ENCODE measurements around the gene DDX46.

The DDX46 gene

DNA sequence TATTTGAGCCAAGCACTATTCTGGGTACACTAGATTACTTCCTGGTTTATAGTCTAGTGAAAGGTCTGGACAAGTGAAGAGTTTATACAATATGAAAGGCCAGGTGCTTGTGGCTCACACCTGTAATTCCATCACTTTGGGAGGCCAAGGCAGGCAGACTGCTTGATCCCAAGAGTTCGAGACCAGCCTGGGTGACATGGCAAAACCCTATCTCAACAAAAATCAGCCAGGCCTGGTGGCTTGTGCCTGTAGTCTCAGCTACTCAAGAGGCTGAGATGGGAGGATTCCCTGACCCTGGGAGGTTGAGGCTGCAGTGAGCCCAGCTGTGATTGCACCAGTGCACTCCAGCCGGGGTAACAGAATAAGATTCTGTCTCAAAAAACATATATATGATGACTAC is 106.1 kb downstream of the DDX46 start:
- DNase-seq (ENCODE audit: extremely low spot score), result no peak
- TF ChIP-seq, protein P1, sequence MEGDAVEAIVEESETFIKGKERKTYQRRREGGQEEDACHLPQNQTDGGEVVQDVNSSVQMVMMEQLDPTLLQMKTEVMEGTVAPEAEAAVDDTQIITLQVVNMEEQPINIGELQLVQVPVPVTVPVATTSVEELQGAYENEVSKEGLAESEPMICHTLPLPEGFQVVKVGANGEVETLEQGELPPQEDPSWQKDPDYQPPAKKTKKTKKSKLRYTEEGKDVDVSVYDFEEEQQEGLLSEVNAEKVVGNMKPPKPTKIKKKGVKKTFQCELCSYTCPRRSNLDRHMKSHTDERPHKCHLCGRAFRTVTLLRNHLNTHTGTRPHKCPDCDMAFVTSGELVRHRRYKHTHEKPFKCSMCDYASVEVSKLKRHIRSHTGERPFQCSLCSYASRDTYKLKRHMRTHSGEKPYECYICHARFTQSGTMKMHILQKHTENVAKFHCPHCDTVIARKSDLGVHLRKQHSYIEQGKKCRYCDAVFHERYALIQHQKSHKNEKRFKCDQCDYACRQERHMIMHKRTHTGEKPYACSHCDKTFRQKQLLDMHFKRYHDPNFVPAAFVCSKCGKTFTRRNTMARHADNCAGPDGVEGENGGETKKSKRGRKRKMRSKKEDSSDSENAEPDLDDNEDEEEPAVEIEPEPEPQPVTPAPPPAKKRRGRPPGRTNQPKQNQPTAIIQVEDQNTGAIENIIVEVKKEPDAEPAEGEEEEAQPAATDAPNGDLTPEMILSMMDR (IDR thresholded peaks at IDR 0.05; ENCODE audit: control extremely low read depth, extremely low read depth, low read depth, missing control alignments), result no peak
- CTCF ChIA-PET, result interaction anchor here (0.9 to 2.8 kb wide), 6 partner anchors 9 to 39 kb away, joined by 3 to 6 read pairs (median 4); partner anchors contain the start of genes C5orf24 and TXNDC15
- POLR2A ChIA-PET, result interaction anchor here (0.5 to 0.6 kb wide), 2 partner anchors 42 to 498 kb away, joined by 3 read pairs; partner anchors contain the start of gene CDKL3

DNA sequence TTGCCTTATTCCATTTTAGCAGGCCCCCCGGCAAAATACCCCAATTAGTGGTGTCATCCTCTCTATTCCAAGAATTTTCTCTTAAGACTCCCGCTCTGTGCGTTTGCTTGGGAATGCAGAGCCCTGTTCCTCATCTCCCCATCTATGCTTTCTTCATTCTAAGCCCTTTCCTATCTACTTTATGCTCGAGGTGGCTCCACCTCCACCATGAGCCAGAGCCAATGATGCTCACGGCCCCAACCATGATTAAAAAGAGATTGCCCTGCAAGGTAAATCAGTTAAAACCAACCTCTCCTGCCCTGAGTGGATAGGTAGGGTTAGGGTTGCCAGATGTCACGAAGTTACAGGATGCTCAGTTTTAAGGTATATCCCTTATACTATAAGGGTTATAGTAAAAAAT is 114.9 kb downstream of the DDX46 start:
- ChIA-PET POLR2A (interaction anchor here (0.5 to 2.0 kb wide), 3 partner anchors 11 to 136 kb away, joined by 5 to 6 read pairs (median 5); partner anchors contain the start of gene C5orf24), CTCF (interaction anchor here (1.0 to 2.7 kb wide), 6 partner anchors 8 to 31 kb away, joined by 3 to 11 read pairs (median 4); partner anchors contain the start of gene PCBD2)
- no peak for DNase-seq (ENCODE audit: extremely low spot score)
- TF ChIP-seq, protein P1 (IDR thresholded peaks at IDR 0.05; ENCODE audit: control extremely low read depth, extremely low read depth, low read depth, missing control alignments), result no peak

DNA sequence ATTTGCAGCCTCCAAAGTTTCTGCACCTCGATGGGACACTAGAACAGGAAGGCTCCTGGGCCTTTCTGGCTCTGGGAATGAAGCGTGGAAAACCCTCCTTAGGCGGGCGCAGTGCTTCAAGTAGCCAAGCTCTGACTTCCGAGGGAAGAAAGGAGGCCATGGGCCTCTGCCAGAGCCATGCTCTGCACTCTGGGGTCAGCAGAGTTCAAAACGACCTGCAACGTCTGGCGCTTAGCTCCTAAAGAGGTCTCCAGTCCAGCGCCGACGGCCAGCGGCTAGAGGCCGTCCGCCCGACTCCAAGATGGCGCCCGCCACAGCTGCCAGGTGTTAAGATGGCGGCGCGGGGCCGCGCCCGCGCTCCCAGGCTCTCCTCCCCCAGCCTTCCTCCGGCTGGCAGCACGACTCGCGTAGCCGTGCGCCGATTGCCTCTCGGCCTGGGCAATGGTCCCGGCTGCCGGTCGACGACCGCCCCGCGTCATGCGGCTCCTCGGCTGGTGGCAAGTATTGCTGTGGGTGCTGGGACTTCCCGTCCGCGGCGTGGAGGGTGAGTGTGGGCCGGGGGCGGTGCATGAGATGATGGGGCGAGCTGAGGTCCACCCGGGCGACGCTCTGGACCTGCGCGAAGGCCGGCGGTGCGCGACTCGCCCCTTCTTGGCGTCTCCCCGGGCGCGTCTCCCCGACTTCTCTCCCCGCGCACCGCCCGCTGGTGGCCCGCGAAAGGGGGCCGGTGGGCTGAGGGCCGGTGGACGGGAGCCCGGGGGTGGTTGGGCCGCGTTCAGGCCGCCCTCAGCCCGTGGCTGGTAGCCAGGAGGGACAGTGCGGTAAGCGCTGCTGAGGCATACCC is 115.6 kb downstream of the DDX46 start, which contains the start of gene TXNDC15:
Gene TXNDC15, plus strand, starts transcription at position 385 of the 844 bp plus-strand sequence. Its CDS starts 57 bp downstream, at position 442.
- ChIA-PET POLR2A (interaction anchor here (0.5 to 2.0 kb wide), 3 partner anchors 11 to 137 kb away, joined by 5 to 6 read pairs (median 5); partner anchors contain the start of gene C5orf24), CTCF (interaction anchor here (1.0 to 2.7 kb wide), 4 partner anchors 9 to 30 kb away, joined by 3 to 11 read pairs (median 6); partner anchors contain the start of gene PCBD2)
- TF ChIP-seq, protein P1 (IDR thresholded peaks at IDR 0.05; ENCODE audit: control extremely low read depth, extremely low read depth, low read depth, missing control alignments), result no peak
- DNase-seq (ENCODE audit: extremely low spot score), result peak; percentile 91

DNA sequence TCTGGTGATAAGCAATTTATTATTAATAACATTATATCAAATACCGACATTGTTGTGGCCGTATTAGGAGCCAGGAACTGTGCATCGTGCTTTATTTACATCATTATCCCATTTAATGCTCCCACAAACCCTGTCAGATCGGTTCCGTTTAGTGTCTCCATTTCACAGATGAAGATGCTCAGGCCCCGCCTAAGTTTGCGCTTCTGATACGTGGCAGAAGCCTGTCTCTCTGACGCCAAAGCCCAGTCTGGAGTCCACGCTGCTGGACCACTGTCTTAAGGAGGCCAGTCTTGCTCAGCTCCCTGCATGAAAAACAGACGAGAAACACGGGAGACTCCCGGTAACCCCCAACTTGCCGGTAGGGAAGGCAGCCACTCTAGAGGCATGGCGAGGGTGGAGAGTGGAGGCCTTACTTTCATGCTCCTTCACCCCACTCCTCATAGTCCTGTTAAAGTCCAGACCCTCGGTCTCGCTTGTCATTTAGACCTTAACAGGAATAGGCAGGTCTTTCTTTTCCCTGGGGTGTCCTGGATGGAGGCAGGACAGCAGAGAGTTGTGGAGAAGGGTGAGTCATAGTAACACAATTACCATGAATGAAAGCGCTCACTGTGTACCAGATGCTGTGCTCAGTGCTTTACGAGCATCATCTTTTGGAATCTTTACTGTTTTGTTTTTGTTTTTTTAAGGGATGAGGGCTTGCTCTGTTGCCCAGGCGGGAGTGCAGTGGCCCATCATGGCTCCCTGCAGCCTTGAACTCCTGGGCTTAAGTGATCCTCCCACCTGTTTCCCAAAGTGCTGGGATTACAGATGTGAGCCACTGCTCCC is 116.5 kb downstream of the DDX46 start:
- TF ChIP-seq, protein P1 (IDR thresholded peaks at IDR 0.05; ENCODE audit: control extremely low read depth, extremely low read depth, low read depth, missing control alignments), result no peak
- ChIA-PET POLR2A (no interaction called here), CTCF (interaction anchor here (2.7 kb wide), 1 partner anchor 29 kb away, joined by 9 read pairs; the partner anchor contains the start of gene PCBD2)
- DNase-seq (ENCODE audit: extremely low spot score), result peak; percentile 44

DNA sequence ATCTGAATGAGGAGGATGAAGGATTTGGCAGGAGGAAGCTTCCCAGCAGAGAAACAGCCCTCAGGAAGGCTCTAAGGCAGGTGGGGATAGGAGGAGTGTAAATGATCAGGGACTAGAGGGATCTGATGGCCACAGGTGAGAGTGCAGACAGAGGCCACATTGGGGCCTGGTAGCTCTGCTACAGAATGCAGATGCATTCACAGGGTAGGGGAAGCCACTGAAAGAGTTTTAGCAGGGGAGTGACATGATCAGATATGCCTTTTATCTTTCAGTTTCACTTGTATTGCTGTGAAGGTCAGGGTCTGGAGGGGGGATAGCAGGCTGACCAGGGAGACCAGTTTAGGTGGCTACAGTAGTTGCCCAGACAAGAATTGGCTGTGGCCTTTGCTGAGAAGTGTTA is 118.6 kb downstream of the DDX46 start:
- TF ChIP-seq, protein P1 (IDR thresholded peaks at IDR 0.05; ENCODE audit: control extremely low read depth, extremely low read depth, low read depth, missing control alignments), result no peak
- ChIA-PET CTCF (interaction anchor here (0.8 to 3.2 kb wide), 6 partner anchors 9 to 137 kb away, joined by 3 to 13 read pairs (median 5); partner anchors contain the start of gene PCBD2), POLR2A (interaction anchor here (0.6 kb wide), 1 partner anchor 10 kb away, joined by 3 read pairs; no protein-coding TSS in a partner anchor)
- DNase-seq (ENCODE audit: extremely low spot score), result peak; percentile 66
